HG02973 (cell line): Measurements from ENCODE around the gene SLC25A23.
A peak's percentile ranks its signal among the peaks of the same experiment; 100 is the strongest.
"Not testable (repeated sequence)": the region's sequence is repeated elsewhere in the genome, so short reads cannot be mapped to it uniquely, and the experiment has no call there.

ENCODE experiments used
- ATAC-seq: cut with Tn5 transposase; IDR thresholded peaks from one replicate; pipeline ENCODE4 v1.9.1; 2021; ENCODE audit warnings: moderate library complexity; ENCODE audit not compliant: unreplicated experiment

SLC25A23 gene

GRCh38 chr19:6406401-6406800 lies 53.2 kb downstream of the SLC25A23 start:
- no peak for ATAC-seq

DNA sequence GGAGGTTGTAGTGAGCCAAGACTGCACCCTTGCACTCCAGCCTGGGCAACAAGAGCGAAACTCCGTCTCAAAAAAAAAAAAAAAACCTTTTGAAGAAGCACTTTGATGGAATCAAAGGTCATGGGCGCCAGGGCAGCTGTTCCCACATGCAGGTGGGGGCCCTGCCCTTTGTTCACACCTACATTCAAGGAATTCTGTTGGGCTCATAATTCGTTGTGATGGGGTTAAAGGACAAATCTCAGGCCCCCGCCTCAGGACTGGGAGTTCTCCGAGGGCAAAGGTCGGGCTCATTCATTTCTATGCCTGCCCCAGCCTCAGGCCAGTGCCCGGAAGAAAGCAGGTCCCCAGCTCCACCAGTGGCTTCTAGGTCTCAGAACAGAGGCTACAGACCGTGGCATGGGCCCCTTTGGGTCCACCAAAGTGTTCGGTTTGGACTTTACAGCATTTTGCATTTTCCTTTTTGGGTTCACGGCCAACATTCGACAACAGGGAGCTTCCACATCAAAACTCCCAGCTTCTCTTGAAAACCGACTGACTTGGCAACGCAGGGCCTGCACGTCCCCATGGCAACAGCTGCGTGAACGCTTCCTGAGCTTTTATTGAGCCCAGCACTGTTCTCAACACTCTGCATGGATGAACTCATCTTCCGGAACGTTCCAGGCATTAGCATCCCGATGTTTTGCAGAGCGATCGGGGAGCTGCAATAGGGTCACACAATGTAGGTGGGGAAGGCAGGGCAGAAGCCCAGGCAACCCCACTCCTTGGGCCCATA lies 56.6 kb downstream of the SLC25A23 start:
- no peak for ATAC-seq

- ATAC-seq = no peak
Observed at GRCh38 chr19:6402058-6402457, 57.5 kb downstream of the SLC25A23 start.

- not testable (repeated sequence) for ATAC-seq
Observed at GRCh38 chr19:6400062-6400944, 59.3 kb downstream of the SLC25A23 start.

DNA sequence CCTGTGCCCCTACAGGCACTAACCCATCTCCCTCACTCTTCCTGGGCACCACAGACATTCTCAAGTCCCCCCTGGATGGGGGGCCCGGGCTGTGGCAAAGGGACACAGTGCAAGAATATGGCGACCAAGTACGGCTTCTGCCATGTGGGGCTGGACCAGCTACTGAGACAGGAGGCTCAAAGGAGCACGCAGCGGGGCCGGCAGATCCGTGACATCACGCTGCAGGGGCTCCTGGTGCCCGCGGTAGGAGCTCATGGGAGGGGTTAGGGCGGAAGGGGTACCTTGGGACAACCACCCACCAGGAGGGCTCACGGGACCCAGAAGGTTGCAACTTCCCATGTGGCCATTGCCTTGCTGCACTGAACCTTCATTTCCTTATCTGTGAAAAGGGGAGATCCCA lies 63.3 kb downstream of the SLC25A23 start:
- no peak for ATAC-seq

DNA sequence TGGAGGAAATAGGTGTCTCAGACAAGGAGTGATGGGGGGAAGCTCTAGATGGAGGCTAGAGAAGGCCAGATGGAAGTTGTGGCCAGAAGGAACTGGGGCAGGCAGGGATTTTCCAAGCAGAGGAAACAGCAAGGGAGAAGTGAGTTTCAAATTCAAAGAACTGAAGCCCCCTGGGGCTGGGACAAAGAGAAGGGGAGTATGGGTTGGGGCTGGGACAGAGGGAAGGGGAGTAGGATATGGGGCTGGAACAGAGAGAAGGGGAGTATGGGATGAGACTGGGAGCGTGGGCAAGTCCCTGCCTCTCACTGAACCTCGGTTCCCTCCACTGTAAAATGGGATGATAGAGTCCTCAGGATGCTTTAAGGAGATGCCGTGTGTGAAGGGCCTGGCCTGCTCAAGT lies 64.8 kb downstream of the SLC25A23 start:
- ATAC-seq = no peak

- peak; percentile 17 for ATAC-seq
Observed at GRCh38 chr19:6393983-6394412, 65.6 kb downstream of the SLC25A23 start.

- ATAC-seq = peak; percentile 75
Observed at GRCh38 chr19:6393074-6393982, 66.3 kb downstream of the SLC25A23 start, which contains the start of gene GTF2F1. Gene GTF2F1, minus strand, starts transcription at chr19:6393164. Its CDS starts 169 bp downstream, at chr19:6392995.

- ATAC-seq = no peak
Observed at GRCh38 chr19:6392221-6393073, 67.1 kb downstream of the SLC25A23 start.
